Nephron progenitor cell (in vitro differentiated cells): ENCODE data around the gene PAX5.

Source experiments
- DNase-seq: peaks from one replicate; pipeline ENCODE4 v3.0.0; 2021
- H3K27ac Mint-ChIP-seq: 2 replicates; pipeline ENCODE4 v1.8.0; 2021; ENCODE audit warnings: mild to moderate bottlenecking, moderate library complexity, mixed read lengths
- H3K27me3 Mint-ChIP-seq: 2 replicates; pipeline ENCODE4 v1.8.0; 2021; ENCODE audit warnings: mild to moderate bottlenecking, low read depth, mixed read lengths; ENCODE audit not compliant: poor library complexity
- H3K36me3 Mint-ChIP-seq: 2 replicates; pipeline ENCODE4 v1.8.0; 2021; ENCODE audit warnings: low read depth, mixed read lengths
- H3K4me1 Mint-ChIP-seq: 2 replicates; pipeline ENCODE4 v1.8.0; 2021; ENCODE audit warnings: mixed read lengths
- H3K4me3 Mint-ChIP-seq: 2 replicates; pipeline ENCODE4 v1.8.0; 2021; ENCODE audit warnings: mild to moderate bottlenecking, moderate library complexity, mixed read lengths
- H3K9me3 Mint-ChIP-seq: 2 replicates; pipeline ENCODE4 v1.8.0; 2021; ENCODE audit warnings: mild to moderate bottlenecking, moderate library complexity, mixed read lengths
- CTCF ChIP-seq: fragments of 200-600 bp; sonication (generic); IDR thresholded peaks from 2 replicates; pipeline ENCODE4 v1.5.0; 2021; ENCODE audit warnings: antibody characterized with exemption

The PAX5 gene

GRCh38 chr9:36902861-36903524 lies 131.1 kb downstream of the PAX5 start:
- H3K27ac Mint-ChIP-seq, result no peak overlapping the region
- no peak overlapping the region for H3K4me3 Mint-ChIP-seq
- H3K9me3 Mint-ChIP-seq, result no peaks in the 10 kb centered on the region
- peaks cover 79% of the 10 kb centered on the region for H3K27me3 Mint-ChIP-seq
- no peak for TF ChIP-seq CTCF
- no peak for DNase-seq
- no peaks in the 10 kb centered on the region for H3K36me3 Mint-ChIP-seq
- H3K4me1 Mint-ChIP-seq, result peaks cover 24% of the 10 kb centered on the region

GRCh38 chr9:36902080-36902716 lies 131.9 kb downstream of the PAX5 start:
- no peak for DNase-seq
- Mint-ChIP-seq H3K4me1 (peaks cover 32% of the 10 kb centered on the region), H3K27ac (no peak overlapping the region), H3K36me3 (no peaks in the 10 kb centered on the region), H3K4me3 (no peak overlapping the region), H3K9me3 (no peaks in the 10 kb centered on the region), H3K27me3 (peaks cover 78% of the 10 kb centered on the region)
- no peak for TF ChIP-seq CTCF

GRCh38 chr9:36901528-36901927 lies 132.5 kb downstream of the PAX5 start:
- DNase-seq, result no peak
- Mint-ChIP-seq H3K4me1 (peaks cover 39% of the 10 kb centered on the region), H3K27ac (no peak overlapping the region), H3K4me3 (no peak overlapping the region), H3K36me3 (no peaks in the 10 kb centered on the region), H3K9me3 (no peaks in the 10 kb centered on the region), H3K27me3 (peaks cover 71% of the 10 kb centered on the region)
- no peak for TF ChIP-seq CTCF

GRCh38 chr9:36900856-36901220 lies 133.2 kb downstream of the PAX5 start:
- no peaks in the 10 kb centered on the region for H3K36me3 Mint-ChIP-seq
- H3K27ac Mint-ChIP-seq, result no peak overlapping the region
- no peaks in the 10 kb centered on the region for H3K9me3 Mint-ChIP-seq
- peaks cover 69% of the 10 kb centered on the region for H3K27me3 Mint-ChIP-seq
- H3K4me1 Mint-ChIP-seq, result peaks cover 41% of the 10 kb centered on the region
- TF ChIP-seq CTCF, result no peak
- peak overlapping the region; percentile 18 for H3K4me3 Mint-ChIP-seq
- no peak for DNase-seq

GRCh38 chr9:36900136-36900855 lies 133.8 kb downstream of the PAX5 start:
- Mint-ChIP-seq H3K9me3 (no peaks in the 10 kb centered on the region), H3K4me1 (peaks cover 41% of the 10 kb centered on the region)

More at GRCh38 chr9:36900136-36900855, 133.8 kb downstream of the PAX5 start:
- no peak for DNase-seq
- H3K4me3 Mint-ChIP-seq, result peak overlapping the region; percentile 18
- TF ChIP-seq CTCF, result no peak
- peaks cover 69% of the 10 kb centered on the region for H3K27me3 Mint-ChIP-seq
- H3K36me3 Mint-ChIP-seq, result no peaks in the 10 kb centered on the region
- no peak overlapping the region for H3K27ac Mint-ChIP-seq
